Stimulated activated CD8-positive, alpha-beta memory T cell treated with anti-CD3 and anti-CD28 coated beads, Interleukin-12 subunit alpha, Interleukin-12 subunit beta, amount 100 ng/mL, for 24 hours (primary cell): Measurements from ENCODE around the gene UNC50.
A peak's percentile ranks its signal among the peaks of the same experiment; 100 is the strongest.
"Not testable (repeated sequence)": the region's sequence is repeated elsewhere in the genome, so short reads cannot be mapped to it uniquely, and the experiment has no call there.

Source experiments
- DNase-seq: peaks from one replicate; pipeline ENCODE4 v3.0.0-alpha.2; 2020; ENCODE audit errors: extremely low read depth

The UNC50 gene

GRCh38 chr2:98608962-98609604 is 694 bp downstream of the UNC50 start:
- DNase-seq, result no peak

GRCh38 chr2:98614024-98614739 is 5.8 kb downstream of the UNC50 start:
- DNase-seq, result no peak

- no peak for DNase-seq
These were observed 7.1 kb downstream of the UNC50 start for GRCh38 chr2:98615481-98615880.

- no peak for DNase-seq
These were observed 8.8 kb downstream of the UNC50 start for GRCh38 chr2:98617149-98617548.

GRCh38 chr2:98623657-98624056 is 15.3 kb downstream of the UNC50 start:
- DNase-seq, result no peak

GRCh38 chr2:98632351-98632750 is 24.0 kb downstream of the UNC50 start:
- no peak for DNase-seq

GRCh38 chr2:98634406-98635092 is 26.2 kb downstream of the UNC50 start:
- no peak for DNase-seq

GRCh38 chr2:98637401-98638147 is 29.2 kb downstream of the UNC50 start:
- DNase-seq, result peak; percentile 19

- DNase-seq, result no peak
These were observed 35.2 kb downstream of the UNC50 start for GRCh38 chr2:98643496-98644100.

GRCh38 chr2:98647636-98648035 is 39.2 kb downstream of the UNC50 start:
- DNase-seq, result no peak

- DNase-seq, result no peak
These were observed 40.1 kb downstream of the UNC50 start for GRCh38 chr2:98648451-98648850.

GRCh38 chr2:98649135-98649991 is 41.0 kb downstream of the UNC50 start:
- no peak for DNase-seq

- DNase-seq, result no peak
These were observed 41.6 kb downstream of the UNC50 start for GRCh38 chr2:98649992-98650375.

- no peak for DNase-seq
These were observed 42.6 kb downstream of the UNC50 start for GRCh38 chr2:98650998-98651397.

- DNase-seq, result no peak
These were observed 46.5 kb downstream of the UNC50 start for GRCh38 chr2:98654699-98655495.

- no peak for DNase-seq
These were observed 48.4 kb downstream of the UNC50 start for GRCh38 chr2:98656800-98657199.

- no peak for DNase-seq
These were observed 50.6 kb downstream of the UNC50 start for GRCh38 chr2:98658816-98659490.

- not testable (repeated sequence) for DNase-seq
These were observed 51.1 kb downstream of the UNC50 start for GRCh38 chr2:98659491-98659840.

- DNase-seq, result no peak
These were observed 55.2 kb downstream of the UNC50 start for GRCh38 chr2:98663511-98664090.
